ENCODE results near the gene FHIT.
A peak's percentile ranks its signal among the peaks of the same experiment; 100 is the strongest.
"Not testable (repeated sequence)": the region's sequence is repeated elsewhere in the genome, so short reads cannot be mapped to it uniquely, and the experiment has no call there.

FHIT gene

DNA sequence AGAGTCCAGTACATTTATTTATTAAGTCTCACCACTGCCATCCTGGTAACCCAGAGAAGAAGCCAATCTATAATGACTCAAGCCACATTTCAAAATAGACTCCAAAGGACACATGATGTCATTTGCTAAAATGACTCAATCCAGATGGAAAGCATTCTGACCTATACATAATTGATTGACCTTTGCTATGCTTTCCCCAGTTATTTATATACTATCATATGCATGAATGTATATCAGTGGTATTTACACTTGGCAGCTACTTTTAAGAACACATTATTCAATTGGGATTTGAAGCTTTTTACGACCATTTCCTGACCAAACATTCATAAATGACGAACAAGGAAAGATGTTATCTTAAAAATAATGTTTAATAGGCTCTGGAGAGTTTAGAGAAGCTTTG lies 297.2 kb downstream of the FHIT start:
- peak overlapping the region; percentile 35 for H3K27ac ChIP-seq
- DNase-seq (ENCODE audit: low read depth, low spot score): no peak

DNA sequence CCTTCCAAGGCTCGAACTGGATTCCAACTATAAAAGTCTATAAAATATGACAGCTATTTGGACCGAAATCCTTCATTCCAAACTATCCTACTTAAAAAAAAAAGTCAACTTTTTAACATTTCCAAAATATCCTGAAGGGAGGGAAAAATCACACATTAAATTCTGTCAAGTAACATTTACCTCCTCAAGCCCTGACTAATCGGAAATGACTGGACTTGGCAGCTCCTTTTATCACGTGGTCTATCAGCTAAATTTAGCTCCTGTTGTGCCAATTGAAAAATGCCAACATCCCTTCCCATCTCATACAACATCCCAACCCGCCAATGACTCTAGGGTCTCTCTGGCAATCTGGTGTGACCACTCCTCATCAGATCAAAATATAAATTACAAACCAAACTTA lies 297.9 kb downstream of the FHIT start:
- peak overlapping the region; percentile 35 for H3K27ac ChIP-seq
- no peak for DNase-seq (ENCODE audit: low read depth, low spot score)

DNA sequence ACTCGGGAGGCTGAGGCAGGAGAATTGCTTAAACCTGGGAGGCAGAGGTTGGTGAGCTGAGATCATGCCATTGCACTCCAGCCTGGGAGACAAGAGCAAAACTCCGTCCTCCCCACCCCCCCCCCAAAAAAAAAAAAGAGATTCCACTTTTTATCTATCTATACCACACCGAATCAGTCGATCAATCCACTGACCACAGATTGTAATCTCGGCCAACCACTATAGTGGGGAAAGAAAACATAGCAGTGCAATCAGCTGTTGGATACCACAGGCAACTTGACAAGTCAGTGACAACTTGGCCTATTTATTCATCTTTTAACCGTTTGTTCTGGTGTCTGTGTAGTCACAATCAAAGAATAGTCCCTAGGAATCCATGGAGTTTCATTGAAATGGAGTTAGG lies 299.2 kb downstream of the FHIT start:
- no peak overlapping the region for H3K27ac ChIP-seq
- no peak for DNase-seq (ENCODE audit: low read depth, low spot score)

DNA sequence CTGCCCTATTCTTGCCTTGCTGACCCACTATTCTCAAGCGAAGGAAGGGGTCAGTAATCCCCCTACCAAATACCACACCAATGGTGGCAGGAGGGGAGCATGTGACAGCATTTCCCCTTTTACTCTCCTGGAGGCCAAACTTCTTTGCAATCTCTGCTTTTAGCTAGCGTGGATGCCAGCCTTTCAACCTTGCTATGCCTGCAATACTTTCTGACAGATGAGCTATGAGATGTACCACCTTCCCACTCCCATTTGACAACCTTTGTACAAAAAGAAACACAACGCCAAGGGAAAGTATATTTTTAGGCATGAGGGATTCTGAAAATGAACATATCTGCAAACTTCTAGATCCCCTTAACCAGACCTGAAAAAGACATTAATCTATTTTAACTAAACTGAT lies 302.1 kb downstream of the FHIT start:
- DNase-seq (ENCODE audit: low read depth, low spot score): no peak

DNA sequence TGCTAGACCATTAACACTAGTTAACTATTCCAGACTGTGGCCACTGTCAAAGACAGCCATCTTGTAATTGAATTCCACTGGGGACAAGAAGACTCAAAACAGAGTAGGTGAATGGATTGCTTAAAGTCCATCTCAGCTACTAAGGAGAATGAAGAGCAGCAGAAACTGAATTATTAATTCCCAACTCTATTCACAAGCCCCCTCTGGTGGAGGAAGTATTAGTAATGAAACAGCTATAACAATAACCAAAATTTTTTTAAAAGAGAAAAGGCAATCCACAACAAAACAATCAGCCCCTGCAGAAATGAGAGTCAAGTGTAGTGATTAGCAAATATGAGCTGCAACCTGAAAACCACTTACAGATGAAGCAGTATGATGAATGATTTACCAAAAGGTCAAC lies 302.8 kb downstream of the FHIT start:
- DNase-seq (ENCODE audit: low read depth, low spot score): no peak

More for the DNA sequence above, 302.1 kb downstream of the FHIT start:
- no peak overlapping the region for H3K27ac ChIP-seq

DNA sequence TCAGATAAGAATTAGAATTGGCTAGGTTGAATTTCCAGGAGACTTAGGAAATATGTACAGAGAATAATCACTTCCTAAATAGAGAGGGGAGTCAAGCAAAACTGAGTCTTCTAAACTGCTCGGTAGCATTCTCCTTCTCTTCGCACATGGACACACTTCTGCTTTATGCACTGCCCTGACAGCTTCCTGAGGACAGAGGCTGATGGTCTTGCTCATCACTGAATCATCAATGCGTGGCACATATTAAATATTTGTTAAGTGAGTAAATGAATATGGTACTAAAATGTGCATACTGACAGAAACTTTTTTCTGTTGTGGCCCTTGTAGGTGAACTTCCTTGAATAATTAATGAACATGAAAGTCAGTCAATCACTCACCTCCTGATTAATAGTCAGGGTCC lies 315.5 kb downstream of the FHIT start:
- peak overlapping the region; percentile 13 for H3K27ac ChIP-seq
- DNase-seq (ENCODE audit: low read depth, low spot score): peak; percentile 71

More for the DNA sequence above, 302.8 kb downstream of the FHIT start:
- no peak overlapping the region for H3K27ac ChIP-seq

DNA sequence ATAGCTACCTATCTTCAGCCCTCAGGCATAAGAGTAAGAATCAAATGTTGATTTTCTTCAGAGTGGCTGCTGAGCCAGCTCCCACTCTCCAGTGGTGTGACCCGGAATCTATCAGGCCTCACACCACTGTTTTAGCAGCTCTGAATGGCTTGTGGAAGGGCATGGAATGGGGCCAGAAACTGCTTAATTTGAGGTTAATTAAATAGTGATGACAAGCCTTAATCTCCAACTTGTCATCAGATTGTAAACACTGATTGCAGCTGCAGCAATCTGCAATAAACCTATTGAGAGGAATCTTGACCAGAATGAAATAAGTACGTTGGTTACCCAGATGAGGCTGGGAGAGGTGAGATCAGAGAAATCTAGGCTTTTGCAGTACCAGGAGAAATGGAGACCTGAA lies 317.4 kb downstream of the FHIT start:
- H3K27ac ChIP-seq: no peak overlapping the region
- no peak for DNase-seq (ENCODE audit: low read depth, low spot score)

DNA sequence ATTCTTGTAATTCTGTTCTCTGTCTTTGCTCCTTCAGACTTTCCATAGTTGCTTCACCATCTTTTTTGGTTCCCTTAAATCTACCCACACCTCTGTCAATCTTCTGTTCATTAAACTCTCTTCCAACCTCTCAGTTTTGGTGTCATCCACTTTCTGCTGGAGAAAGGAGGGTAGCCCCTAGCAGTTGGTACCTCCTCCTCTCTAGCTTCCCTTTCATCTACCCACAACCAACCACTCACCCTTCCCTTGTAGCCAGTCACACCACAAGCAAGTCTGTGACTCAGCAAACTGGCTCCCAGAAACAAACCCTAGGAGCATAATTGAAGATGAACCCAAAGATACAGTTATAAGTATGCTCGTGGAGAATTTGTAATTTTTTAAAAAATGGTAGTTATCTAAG lies 318.6 kb downstream of the FHIT start:
- no peak for DNase-seq (ENCODE audit: low read depth, low spot score)
- H3K27ac ChIP-seq: no peak overlapping the region

DNA sequence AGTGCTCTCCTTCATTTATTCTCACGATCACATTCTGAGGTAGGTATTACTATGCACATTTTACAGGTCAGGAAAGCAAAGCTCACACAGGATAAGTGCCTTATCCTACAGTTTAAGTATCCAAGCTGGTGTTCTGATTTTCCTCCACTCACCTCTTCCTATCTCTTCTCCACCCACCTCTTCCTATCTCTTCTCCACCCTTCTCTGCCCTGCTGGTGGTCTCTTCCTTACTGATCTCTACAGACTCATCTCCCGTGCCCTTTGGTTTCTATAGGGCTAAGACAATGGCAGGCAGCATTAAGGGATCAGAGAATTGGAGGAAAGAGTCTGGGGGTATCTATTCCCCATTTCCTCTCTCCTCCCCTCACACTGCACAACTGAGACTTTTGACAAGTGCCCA lies 319.1 kb downstream of the FHIT start:
- no peak for DNase-seq (ENCODE audit: low read depth, low spot score)
- H3K27ac ChIP-seq: no peak overlapping the region

DNA sequence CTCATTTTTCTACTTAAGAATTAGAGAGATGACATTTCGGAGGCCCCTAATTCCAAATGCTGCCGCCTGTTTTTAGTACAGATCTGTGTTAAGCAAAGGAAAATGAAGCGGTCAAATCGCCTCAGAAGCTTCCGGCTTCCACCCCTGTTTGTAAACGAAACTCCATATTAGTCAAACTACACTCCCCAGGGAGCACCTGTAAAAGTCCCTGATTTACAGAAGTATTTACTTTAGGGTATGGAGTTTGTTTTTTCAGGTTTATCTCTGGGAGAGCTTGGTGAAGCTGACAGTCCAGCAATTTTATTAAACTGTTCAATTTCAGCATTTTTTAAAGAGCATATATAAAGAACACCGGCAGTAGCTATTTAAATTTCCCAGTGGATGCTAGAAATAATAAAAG lies 319.8 kb downstream of the FHIT start:
- H3K27ac ChIP-seq: no peak overlapping the region
- DNase-seq (ENCODE audit: low read depth, low spot score): no peak

DNA sequence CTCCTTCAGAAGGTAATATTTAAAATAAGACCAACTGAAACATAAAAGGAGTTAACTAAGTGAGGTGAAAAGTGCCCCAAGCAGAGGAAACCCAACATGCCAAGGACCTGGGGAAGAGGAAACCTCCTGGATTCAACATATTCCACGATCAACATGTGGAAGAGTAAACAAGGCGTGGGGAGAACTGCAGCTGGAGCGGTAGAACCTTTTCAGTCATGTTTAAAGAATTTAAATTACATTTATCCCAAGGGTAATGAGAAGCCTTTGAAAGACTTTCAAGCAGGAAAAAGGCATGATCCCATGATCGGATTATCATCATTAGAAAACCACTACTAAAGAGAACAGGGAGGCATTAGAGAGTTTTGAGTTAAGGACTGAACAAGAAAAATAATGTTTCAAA lies 330.7 kb downstream of the FHIT start:
- H3K27ac ChIP-seq: no peak overlapping the region
- DNase-seq (ENCODE audit: low read depth, low spot score): no peak

DNA sequence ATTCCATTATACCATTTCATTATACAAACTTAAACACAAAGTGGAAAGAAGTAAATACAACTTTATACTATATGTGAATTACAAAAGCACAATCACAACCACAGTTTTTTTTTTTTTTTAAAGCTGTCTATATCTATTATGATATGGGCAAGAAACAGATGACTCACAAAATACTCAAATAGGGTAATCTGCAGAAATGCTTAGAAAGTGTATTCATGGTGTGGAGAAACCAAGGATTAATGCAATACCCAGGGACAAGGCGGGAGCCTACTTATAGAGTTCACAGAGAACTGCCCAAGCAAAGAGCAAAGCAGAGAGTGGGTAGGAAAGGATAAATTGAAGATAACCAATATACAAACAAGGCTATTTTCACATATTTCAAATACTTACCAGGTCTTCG lies 332.0 kb downstream of the FHIT start:
- no peak for DNase-seq (ENCODE audit: low read depth, low spot score)
- H3K27ac ChIP-seq: no peak overlapping the region

DNA sequence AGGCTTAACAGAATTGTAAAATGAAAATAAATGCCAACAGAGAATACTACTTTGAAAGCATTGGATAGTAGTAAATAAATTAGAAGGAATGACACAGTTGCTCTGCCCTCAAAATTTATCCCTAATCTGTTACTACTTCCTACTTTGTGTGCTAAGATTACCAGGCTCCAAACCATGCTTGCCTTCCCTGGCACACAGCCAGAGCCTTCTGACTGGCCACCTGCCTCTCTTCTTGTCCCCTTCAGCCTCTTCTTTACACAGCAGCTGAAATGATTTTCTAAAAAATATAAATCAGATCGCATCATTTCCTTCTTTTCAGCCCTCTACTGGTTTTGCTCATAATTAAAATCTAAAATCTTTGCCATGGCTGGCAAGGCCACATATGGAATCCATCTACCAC lies 334.1 kb downstream of the FHIT start:
- H3K27ac ChIP-seq: no peak overlapping the region
- DNase-seq (ENCODE audit: low read depth, low spot score): no peak

DNA sequence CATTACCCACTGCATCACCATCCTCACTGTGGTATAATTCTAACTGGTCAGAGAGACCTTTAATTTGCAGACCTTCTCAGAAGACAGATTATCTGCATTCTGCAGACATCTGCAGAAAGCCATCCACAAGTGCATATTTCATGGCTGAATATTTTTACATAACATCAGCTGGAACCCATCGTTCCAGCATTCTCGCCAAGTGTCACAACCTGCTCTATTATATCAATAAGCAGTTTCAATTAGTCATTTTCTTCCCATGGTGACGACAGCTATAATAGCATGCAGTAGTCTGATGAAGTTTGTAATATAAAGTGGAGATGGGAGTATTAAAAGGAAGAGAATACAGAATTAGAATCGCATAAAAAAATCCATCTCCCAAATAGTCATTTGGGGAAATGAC lies 334.7 kb downstream of the FHIT start:
- H3K27ac ChIP-seq: no peak overlapping the region
- no peak for DNase-seq (ENCODE audit: low read depth, low spot score)

DNA sequence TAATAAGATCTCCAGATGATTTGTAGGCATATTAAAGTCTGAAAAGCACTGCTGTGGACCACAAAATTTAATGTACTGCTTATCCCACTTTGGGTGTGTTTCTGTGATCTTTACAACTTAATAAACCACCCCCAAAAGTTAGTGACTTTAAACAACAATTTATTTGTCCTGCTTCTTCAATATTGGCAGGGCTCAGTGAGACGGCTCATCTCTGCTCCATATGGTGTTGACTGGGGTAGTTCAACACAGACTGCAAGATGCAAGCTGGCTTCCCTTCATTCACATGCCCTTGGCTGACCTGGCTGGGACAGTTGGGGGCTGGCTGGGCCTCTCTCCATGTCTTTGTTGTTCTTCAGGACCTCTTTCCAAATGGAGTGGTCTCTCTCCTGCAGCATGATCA lies 337.8 kb downstream of the FHIT start:
- no peak for DNase-seq (ENCODE audit: low read depth, low spot score)
- peak overlapping the region; percentile 65 for H3K27ac ChIP-seq

DNA sequence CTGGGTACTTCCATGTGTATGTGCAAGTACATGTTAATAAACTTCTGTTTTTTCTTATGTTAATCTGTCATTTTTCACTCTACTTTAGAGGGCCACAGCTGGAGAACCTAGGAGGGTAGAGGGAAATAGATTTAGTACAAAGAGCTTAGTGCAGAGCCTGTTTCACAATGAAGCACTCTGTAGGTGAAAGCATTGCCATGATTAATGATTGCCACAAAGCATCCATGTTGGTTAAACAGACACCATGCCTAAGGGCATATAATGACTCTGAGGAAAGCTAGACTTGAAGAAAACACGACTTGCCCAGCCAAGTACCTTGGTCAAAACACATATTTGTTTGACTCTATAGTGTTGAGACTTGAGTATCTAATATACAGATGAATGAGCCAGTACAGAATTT lies 338.4 kb downstream of the FHIT start:
- peak overlapping the region; percentile 65 for H3K27ac ChIP-seq
- DNase-seq (ENCODE audit: low read depth, low spot score): peak; percentile 91

DNA sequence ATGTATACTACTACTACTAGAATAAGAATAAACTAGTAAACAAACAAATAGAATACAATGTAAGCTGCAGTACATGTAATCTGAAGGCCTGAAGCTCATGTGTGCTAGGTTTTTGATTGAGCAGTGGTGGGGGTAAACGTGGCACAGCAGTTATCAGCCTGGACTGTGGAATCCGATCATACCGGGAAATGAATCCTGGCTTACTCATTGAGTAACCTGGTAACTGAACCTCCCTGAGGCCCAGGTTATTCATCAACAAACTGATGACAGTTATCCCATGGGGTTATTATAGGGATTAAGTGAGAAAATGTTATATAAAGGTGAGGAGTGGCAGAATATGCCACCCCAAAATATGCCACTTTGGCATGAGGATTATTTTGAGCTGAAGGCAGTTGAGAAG lies 339.1 kb downstream of the FHIT start:
- peak overlapping the region; percentile 65 for H3K27ac ChIP-seq

DNA sequence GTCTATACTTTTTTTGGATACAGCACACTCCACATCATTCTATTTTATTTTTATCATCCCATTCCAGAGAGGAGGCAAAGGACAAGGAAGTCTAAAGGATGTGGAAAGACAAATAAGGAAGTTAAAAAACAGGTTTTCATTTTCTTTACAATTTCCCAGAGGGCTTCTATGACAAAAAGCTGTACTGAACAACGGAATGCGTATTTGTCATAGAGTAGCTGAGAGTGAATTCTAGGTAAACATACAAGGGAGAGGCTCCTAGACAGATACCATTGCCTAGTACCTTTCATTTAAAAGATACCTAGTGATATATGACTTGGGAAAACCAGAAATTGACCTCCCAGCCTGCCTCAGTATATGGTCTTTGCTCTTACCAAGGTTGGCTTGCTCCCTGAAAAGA lies 341.7 kb downstream of the FHIT start:
- DNase-seq (ENCODE audit: low read depth, low spot score): peak; percentile 48
- H3K27ac ChIP-seq: peak overlapping the region; percentile 15

More for the DNA sequence above, 339.1 kb downstream of the FHIT start:
- peak; percentile 31 for DNase-seq (ENCODE audit: low read depth, low spot score)

DNA sequence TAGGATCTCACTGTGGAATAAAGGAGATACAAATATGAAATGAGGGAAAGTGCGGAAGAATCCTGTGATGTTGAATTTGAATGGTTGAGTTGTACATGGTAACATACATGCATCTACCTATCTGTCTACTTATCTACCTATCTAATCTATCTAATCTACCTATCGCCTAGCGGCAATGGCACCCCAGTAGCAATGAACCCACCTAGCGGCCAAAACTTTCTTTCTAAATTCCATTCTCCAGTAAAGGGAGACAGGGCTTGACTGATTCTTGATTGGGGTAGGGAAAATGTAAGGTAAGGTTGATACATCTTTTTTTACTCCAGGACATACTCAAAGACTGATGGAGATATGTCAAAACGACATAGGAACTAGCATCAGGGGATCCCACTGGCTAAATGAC lies 345.0 kb downstream of the FHIT start:
- H3K27ac ChIP-seq: no peak overlapping the region
- no peak for DNase-seq (ENCODE audit: low read depth, low spot score)

DNA sequence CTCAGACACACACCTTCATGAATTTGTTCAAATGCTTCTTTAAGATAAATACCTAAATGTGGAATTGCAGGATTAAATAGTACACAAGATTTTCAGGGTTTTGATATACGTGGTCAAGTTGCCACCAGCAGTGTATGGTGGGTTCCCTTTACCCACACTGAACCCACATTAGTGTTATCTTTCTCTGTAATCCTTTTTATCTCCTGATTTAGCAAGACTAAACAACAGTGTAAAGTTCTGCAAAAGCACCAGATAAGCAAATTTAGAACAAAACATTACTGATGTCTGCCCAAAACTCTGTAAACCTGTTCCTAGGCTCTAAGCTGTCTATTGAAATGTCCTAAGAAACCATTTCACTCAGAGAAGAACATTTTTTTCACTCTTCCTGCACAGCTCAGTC lies 352.9 kb downstream of the FHIT start:
- DNase-seq (ENCODE audit: low read depth, low spot score): no peak
- H3K27ac ChIP-seq: no peak overlapping the region

DNA sequence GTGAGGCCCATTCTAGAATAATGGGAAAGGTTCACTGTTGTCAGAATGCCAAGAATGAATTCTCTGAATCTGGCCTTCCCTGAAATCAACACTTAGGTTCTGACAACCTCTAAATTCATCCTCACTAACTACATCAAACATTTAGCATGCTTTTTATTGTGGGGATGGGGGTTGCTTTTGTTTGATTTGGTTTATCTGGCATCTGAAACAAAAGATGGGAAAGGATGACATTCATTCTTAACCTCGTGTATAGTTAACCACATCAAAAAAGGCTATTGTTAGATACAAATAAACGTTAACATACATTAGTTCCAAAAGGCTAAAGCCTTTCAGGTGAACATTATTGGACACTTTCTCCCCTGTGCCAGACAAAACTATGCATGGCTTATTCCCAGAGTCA lies 357.3 kb downstream of the FHIT start:
- no peak for DNase-seq (ENCODE audit: low read depth, low spot score)
- no peak overlapping the region for H3K27ac ChIP-seq

DNA sequence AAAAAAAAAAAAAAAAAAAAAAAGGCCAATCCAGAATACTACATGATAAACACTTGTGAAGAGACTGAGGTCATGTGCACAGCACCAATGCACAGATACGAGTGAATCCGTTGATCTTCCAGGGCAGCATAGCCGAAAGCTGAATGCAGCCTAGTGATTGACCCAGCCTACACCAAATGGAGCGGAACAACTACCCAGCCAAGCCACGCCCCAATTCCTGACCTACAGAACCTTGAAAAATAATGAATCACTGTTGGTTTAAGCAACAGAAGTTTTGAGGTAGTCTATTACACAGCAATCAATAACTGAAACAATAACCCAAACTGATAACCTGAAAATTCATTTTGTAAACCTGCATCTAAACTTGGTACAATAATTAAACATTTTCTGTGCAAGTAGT lies 361.0 kb downstream of the FHIT start:
- H3K27ac ChIP-seq: no peak overlapping the region

DNA sequence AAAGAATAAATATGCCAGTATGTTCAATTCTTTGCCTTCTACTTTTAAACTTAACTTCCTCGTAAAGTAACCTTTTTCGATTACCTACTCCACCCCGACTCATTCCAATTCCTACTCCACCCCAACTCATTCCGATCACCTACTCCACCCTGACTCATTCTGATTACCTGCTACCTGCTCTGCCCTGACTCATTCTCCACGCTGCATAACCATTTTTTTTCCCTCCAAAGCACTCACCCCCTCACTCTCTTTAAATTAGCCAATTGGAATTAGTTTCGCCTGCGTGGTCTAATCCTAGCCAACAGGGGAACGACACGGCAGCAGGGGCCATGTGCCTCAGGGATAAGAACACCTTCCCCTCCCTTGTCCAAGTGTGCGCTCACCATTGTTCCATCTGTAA lies 362.3 kb downstream of the FHIT start:
- not testable (repeated sequence) for DNase-seq (ENCODE audit: low read depth, low spot score); H3K27ac ChIP-seq

More for the DNA sequence above, 361.0 kb downstream of the FHIT start:
- DNase-seq (ENCODE audit: low read depth, low spot score): no peak

Measured in epithelial cell of prostate (primary cell).